SU-DHL-6 (cell line): Measurements from ENCODE around the gene TCF7L1.

Source experiments
- H2AFZ ChIP-seq: fragments of 200-600 bp; sonication (generic); 2 replicates; pipeline ENCODE4 v1.6.1; 2014; ENCODE audit warnings: low read depth, mild to moderate bottlenecking, moderate library complexity, mixed read lengths, antibody characterized with exemption, low read length; ENCODE audit not compliant: severe bottlenecking
- H3F3A ChIP-seq: fragments of 200-600 bp; shearing (Covaris generic); 2 replicates; pipeline ENCODE4 v1.6.0; 2016; ENCODE audit warnings: antibody characterized with exemption, mild to moderate bottlenecking; ENCODE audit not compliant: insufficient read depth
- H3K27ac ChIP-seq: fragments of 200-600 bp; sonication (generic); 2 replicates; pipeline ENCODE4 v1.5.1; 2016; ENCODE audit warnings: low read depth, mild to moderate bottlenecking, low read length, moderate library complexity, mixed read lengths
- H3K27me3 ChIP-seq: fragments of 200-600 bp; sonication (generic), shearing (Covaris generic); 2 replicates; pipeline ENCODE4 v1.6.0; 2014; ENCODE audit warnings: mild to moderate bottlenecking, low read length
- H3K36me3 ChIP-seq: fragments of 200-600 bp; sonication (generic); 2 replicates; pipeline ENCODE4 v1.6.1; 2014; ENCODE audit warnings: mild to moderate bottlenecking, low read length, mixed read lengths
- H3K4me2 ChIP-seq: fragments of 300-600, 200-600 bp; shearing (Covaris generic), sonication (generic); 2 replicates; pipeline ENCODE4 v1.6.0; 2014; ENCODE audit warnings: low read length, low read depth, mild to moderate bottlenecking; ENCODE audit not compliant: poor library complexity, severe bottlenecking
- H3K4me3 ChIP-seq: fragments of 200-600 bp; sonication (generic); 2 replicates; pipeline ENCODE4 v1.5.1; 2014; ENCODE audit warnings: antibody characterized with exemption, low read length, mild to moderate bottlenecking, mixed read lengths; ENCODE audit not compliant: insufficient read depth, poor library complexity, severe bottlenecking
- H3K79me2 ChIP-seq: fragments of 200-600 bp; sonication (generic); 2 replicates; pipeline ENCODE4 v1.6.1; 2014; ENCODE audit warnings: mild to moderate bottlenecking, low read length, moderate library complexity; ENCODE audit not compliant: insufficient read depth
- H3K9ac ChIP-seq: fragments of 200-600 bp; sonication (generic); 2 replicates; pipeline ENCODE4 v1.7.0; 2014; ENCODE audit warnings: mild to moderate bottlenecking, low read length
- H3K9me2 ChIP-seq: fragments of 200-600 bp; sonication (generic); replicated peaks from 2 replicates; pipeline ENCODE4 v1.6.1; 2014; ENCODE audit warnings: low read length; ENCODE audit not compliant: insufficient read depth
- H3K9me3 ChIP-seq: fragments of 200-600 bp; sonication (generic); 2 replicates; pipeline ENCODE4 v1.6.1; 2014; ENCODE audit warnings: low read length, mixed read lengths; ENCODE audit not compliant: insufficient read depth
- H4K20me1 ChIP-seq: fragments of 200-600 bp; sonication (generic); 2 replicates; pipeline ENCODE4 v1.6.1; 2014; ENCODE audit warnings: low read depth, mild to moderate bottlenecking, antibody characterized with exemption, low read length, moderate library complexity, mixed read lengths
- CTCF ChIP-seq: fragments of 200-600 bp; sonication (generic); IDR thresholded peaks from one replicate; pipeline ENCODE4 v1.5.1; 2017; ENCODE audit warnings: antibody characterized with exemption, mild to moderate bottlenecking, low read length, moderate library complexity; ENCODE audit not compliant: insufficient read depth, poor library complexity, severe bottlenecking
- EZH2phosphoT487 ChIP-seq: fragments of 200-600 bp; sonication (generic), shearing (Covaris generic); conservative IDR thresholded peaks from 2 replicates; pipeline ENCODE4 v1.6.1; 2018; ENCODE audit warnings: mild to moderate bottlenecking, antibody characterized with exemption, low read length, moderate library complexity, mixed read lengths

The TCF7L1 gene

GRCh38 chr2:85215448-85216401 is 82.5 kb downstream of the TCF7L1 start:
- H3K27ac ChIP-seq: no peak overlapping the region
- H3K4me2 ChIP-seq: no peak overlapping the region
- H4K20me1 ChIP-seq: no peaks in the 10 kb centered on the region
- H3K9ac ChIP-seq: no peak overlapping the region
- no peaks in the 10 kb centered on the region for H3K9me3 ChIP-seq
- H3K79me2 ChIP-seq: no peaks in the 10 kb centered on the region
- no peak overlapping the region for H2AFZ ChIP-seq
- no peaks in the 10 kb centered on the region for H3K9me2 ChIP-seq
- no peak overlapping the region for H3K4me3 ChIP-seq
- H3K36me3 ChIP-seq: no peaks in the 10 kb centered on the region
- no peak for TF ChIP-seq CTCF
- TF ChIP-seq EZH2phosphoT487: no peak
- no peaks in the 10 kb centered on the region for H3F3A ChIP-seq
- no peaks in the 10 kb centered on the region for H3K27me3 ChIP-seq

GRCh38 chr2:85216927-85217326 is 83.7 kb downstream of the TCF7L1 start:
- no peaks in the 10 kb centered on the region for H3K79me2 ChIP-seq
- H3K4me3 ChIP-seq: no peak overlapping the region
- no peaks in the 10 kb centered on the region for H3K36me3 ChIP-seq
- no peak overlapping the region for H3K9ac ChIP-seq
- no peak overlapping the region for H3K4me2 ChIP-seq
- no peak overlapping the region for H3K27ac ChIP-seq
- no peaks in the 10 kb centered on the region for H3K9me3 ChIP-seq
- no peaks in the 10 kb centered on the region for H3K9me2 ChIP-seq
- no peaks in the 10 kb centered on the region for H3K27me3 ChIP-seq
- H3F3A ChIP-seq: no peaks in the 10 kb centered on the region
- H4K20me1 ChIP-seq: no peaks in the 10 kb centered on the region
- TF ChIP-seq CTCF: no peak
- TF ChIP-seq EZH2phosphoT487: no peak
- no peak overlapping the region for H2AFZ ChIP-seq

GRCh38 chr2:85221067-85221691 is 88.0 kb downstream of the TCF7L1 start:
- Histone ChIP-seq H4K20me1 (no peaks in the 10 kb centered on the region), H3K9me2 (no peaks in the 10 kb centered on the region), H3K27me3 (no peaks in the 10 kb centered on the region), H3K36me3 (no peaks in the 10 kb centered on the region), H3K9ac (no peak overlapping the region), H3K27ac (no peak overlapping the region), H3F3A (no peaks in the 10 kb centered on the region), H3K79me2 (no peaks in the 10 kb centered on the region), H2AFZ (no peak overlapping the region), H3K4me3 (no peak overlapping the region), H3K4me2 (no peak overlapping the region), H3K9me3 (no peaks in the 10 kb centered on the region)
- TF ChIP-seq CTCF: no peak
- TF ChIP-seq EZH2phosphoT487: no peak
